Lower leg skin (tissue), 3 donors: ENCODE data around the gene ARMS2.

Source experiments
- POLR2A ChIP-seq, 2 donors: fragments of 450-650 bp; IDR thresholded peaks; one replicate each; pipeline ENCODE4 v1.6.1; 2016 to 2017; ENCODE audit warnings: antibody characterized with exemption in 2 of 2, mild to moderate bottlenecking in 1 of 2, moderate library complexity in 1 of 2
- TF ChIP-seq, protein P1 (sequence below), 3 donors: fragments of 450-650 bp; IDR thresholded peaks; one replicate each; pipeline ENCODE4 v1.5.1; 2016; ENCODE audit warnings: antibody characterized with exemption in 3 of 3, mild to moderate bottlenecking in 3 of 3, moderate library complexity in 2 of 3

DNA sequence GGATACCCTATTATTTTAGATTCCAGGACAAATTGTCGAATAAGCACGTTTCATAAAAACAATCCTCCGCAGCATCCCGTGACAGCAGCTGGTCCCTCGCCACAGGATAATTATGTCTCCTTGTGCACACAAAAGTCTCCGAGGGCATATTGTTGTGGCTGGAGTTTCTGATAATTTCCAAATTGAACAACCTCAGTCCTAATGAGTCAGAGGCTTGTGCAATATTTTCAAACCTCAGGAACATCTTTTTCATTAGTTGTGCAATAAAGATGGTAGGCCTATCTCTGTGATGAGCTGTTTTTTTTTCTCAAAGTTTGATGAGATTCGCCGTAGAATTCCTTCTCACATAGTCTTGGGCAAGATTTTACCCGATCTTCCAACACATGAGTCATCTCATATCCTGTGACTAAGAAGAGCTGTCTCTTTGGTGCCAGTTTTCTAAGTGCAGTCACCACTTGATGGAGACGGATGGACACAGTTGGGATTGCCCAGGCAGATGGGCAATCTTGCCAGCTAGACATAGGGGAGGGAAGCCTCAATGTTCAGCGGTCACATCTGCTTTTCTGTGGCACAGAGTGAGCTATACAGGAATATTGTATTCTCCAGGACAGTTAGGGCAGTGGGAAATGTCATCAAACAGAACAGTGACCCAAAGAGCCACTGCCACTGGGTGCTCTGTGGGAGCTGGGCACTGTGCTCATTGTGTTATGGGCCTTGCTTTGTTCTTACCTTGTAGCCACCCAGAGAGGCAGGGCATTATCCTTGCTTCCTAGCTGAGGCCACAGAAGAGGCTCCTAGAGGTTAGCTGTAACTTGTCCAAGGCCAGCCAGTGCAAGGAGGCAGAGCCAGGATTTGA lies 14.7 kb downstream of the ARMS2 start:
- TF ChIP-seq, protein P1, sequence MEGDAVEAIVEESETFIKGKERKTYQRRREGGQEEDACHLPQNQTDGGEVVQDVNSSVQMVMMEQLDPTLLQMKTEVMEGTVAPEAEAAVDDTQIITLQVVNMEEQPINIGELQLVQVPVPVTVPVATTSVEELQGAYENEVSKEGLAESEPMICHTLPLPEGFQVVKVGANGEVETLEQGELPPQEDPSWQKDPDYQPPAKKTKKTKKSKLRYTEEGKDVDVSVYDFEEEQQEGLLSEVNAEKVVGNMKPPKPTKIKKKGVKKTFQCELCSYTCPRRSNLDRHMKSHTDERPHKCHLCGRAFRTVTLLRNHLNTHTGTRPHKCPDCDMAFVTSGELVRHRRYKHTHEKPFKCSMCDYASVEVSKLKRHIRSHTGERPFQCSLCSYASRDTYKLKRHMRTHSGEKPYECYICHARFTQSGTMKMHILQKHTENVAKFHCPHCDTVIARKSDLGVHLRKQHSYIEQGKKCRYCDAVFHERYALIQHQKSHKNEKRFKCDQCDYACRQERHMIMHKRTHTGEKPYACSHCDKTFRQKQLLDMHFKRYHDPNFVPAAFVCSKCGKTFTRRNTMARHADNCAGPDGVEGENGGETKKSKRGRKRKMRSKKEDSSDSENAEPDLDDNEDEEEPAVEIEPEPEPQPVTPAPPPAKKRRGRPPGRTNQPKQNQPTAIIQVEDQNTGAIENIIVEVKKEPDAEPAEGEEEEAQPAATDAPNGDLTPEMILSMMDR (IDR thresholded peaks at IDR 0.05), result no peak
- no peak for TF ChIP-seq POLR2A (IDR thresholded peaks at IDR 0.05)
